ENCODE measurements around the gene DICER1. TPM values are rescaled to one million over a fixed set of nuclear protein-coding genes. Genes with fewer than 3 reads are reported as not detected.

The DICER1 gene
- total RNA-seq, 1 experiment from 2014 or later, result 57.3 TPM

DNA sequence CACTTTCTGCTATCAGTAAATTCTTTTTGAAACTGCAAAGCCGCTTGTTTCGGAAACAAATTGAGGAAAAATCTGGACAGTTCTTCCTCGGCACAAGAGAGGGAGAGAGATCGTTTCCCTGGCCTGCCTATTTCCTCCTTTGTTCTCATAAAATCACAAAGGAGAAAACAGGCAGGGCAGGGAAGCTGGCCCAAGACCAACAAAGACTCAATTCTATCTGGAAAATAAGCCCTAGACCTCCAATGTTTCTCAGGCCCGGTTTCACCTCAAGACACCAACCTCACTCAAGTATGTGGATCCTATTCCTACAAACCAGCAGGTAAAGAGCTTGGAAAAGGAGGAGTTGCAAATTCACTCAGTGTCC is 19.5 kb downstream of the DICER1 start:
- ChIA-PET POLR2A (no interaction called here), CTCF (no interaction called here)
- 0 out of 2 replicates have a peak, but pooled peaks cover 3% of the 10 kb centered on the region for H3K4me1 ChIP-seq
- BruUV-seq (replicated peaks), result no TSS peak
- Mint-ChIP-seq H3K36me3 (ENCODE audit: insufficient read depth, unreplicated experiment) (peaks cover 1% of the 10 kb centered on the region), H3K4me3 (ENCODE audit: unreplicated experiment) (no peak overlapping the region), H3K4me1 (ENCODE audit: low read depth, unreplicated experiment) (peaks cover 5% of the 10 kb centered on the region), H3K27me3 (ENCODE audit: insufficient read depth, unreplicated experiment) (no peaks in the 10 kb centered on the region), H3K27ac (ENCODE audit: unreplicated experiment) (no peak overlapping the region), H3K9me3 (ENCODE audit: unreplicated experiment) (no peaks in the 10 kb centered on the region)
- no peaks in the 10 kb centered on the region for H3K27me3 ChIP-seq (replicated peaks; ENCODE audit: control insufficient read depth, insufficient read depth, low read length)
- H3K9me3 ChIP-seq, result no peaks in the 10 kb centered on the region
- H3K4me3 ChIP-seq (ENCODE audit: low read depth, low read length), result no peak overlapping the region
- DNase-seq, result no peak
- TF ChIP-seq, protein P1, sequence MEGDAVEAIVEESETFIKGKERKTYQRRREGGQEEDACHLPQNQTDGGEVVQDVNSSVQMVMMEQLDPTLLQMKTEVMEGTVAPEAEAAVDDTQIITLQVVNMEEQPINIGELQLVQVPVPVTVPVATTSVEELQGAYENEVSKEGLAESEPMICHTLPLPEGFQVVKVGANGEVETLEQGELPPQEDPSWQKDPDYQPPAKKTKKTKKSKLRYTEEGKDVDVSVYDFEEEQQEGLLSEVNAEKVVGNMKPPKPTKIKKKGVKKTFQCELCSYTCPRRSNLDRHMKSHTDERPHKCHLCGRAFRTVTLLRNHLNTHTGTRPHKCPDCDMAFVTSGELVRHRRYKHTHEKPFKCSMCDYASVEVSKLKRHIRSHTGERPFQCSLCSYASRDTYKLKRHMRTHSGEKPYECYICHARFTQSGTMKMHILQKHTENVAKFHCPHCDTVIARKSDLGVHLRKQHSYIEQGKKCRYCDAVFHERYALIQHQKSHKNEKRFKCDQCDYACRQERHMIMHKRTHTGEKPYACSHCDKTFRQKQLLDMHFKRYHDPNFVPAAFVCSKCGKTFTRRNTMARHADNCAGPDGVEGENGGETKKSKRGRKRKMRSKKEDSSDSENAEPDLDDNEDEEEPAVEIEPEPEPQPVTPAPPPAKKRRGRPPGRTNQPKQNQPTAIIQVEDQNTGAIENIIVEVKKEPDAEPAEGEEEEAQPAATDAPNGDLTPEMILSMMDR (IDR thresholded peaks at IDR 0.05; ENCODE audit: insufficient read depth in 1 of 2, low read depth in 1 of 2, low read length in 1 of 2, severe bottlenecking in 1 of 2, unreplicated experiment in 1 of 2), result no peak
- intact Hi-C loops (cut with micrococcal nuclease; ENCODE audit: unreplicated experiment), result no loop called here
- H3K36me3 ChIP-seq (ENCODE audit: control insufficient read depth, insufficient read depth, low read length), result no peaks in the 10 kb centered on the region

DNA sequence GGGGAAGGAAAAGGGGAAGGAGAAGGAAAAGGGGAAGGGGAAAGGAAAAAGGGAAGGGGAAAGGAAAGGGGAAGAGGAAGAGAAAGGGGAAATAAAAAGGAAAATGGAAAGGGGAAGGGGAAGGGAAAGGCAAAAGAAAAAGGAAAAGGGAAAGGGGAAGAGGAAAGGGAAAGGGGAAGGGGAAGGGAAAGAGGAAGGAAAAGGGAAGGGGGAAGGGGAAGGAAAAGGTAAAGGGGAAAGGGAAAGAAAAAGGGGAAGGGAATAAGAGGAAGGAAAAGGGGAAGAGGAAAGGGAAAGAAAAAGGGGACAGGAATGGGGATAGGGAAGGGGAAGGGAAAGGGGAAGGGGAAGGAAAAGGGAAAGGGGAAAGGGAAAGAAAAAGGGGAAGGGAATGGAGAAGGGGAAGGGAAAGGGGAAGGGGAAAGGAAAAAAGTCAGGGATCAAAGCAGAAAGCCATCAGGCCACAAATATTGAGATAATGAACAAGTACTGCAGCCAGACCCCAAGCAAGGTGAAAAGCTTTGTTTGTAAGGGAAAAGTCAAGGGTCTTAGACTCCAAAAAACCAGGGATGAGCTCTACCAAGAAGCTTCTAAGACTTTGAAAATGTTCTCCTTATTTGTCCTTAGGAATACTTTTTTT is 20.0 kb downstream of the DICER1 start:
- ChIA-PET POLR2A (no interaction called here), CTCF (no interaction called here)
- no peak for DNase-seq
- no peak overlapping the region for H3K27ac Mint-ChIP-seq (ENCODE audit: unreplicated experiment)
- Histone ChIP-seq H3K4me1 (0 out of 2 replicates have a peak, but pooled peaks cover 3% of the 10 kb centered on the region), H3K9me3 (no peaks in the 10 kb centered on the region), H3K27me3 (replicated peaks; ENCODE audit: control insufficient read depth, insufficient read depth, low read length) (no peaks in the 10 kb centered on the region), H3K4me3 (ENCODE audit: low read depth, low read length) (no peak overlapping the region), H3K36me3 (ENCODE audit: control insufficient read depth, insufficient read depth, low read length) (no peaks in the 10 kb centered on the region)
- BruUV-seq (replicated peaks), result no TSS peak
- H3K4me1 Mint-ChIP-seq (ENCODE audit: low read depth, unreplicated experiment), result peaks cover 5% of the 10 kb centered on the region
- H3K27me3 Mint-ChIP-seq (ENCODE audit: insufficient read depth, unreplicated experiment), result no peaks in the 10 kb centered on the region
- H3K36me3 Mint-ChIP-seq (ENCODE audit: insufficient read depth, unreplicated experiment), result peaks cover 6% of the 10 kb centered on the region
- TF ChIP-seq, protein P1 (IDR thresholded peaks at IDR 0.05; ENCODE audit: insufficient read depth in 1 of 2, low read depth in 1 of 2, low read length in 1 of 2, severe bottlenecking in 1 of 2, unreplicated experiment in 1 of 2), result no peak
- intact Hi-C loops (cut with micrococcal nuclease; ENCODE audit: unreplicated experiment), result no loop called here
- no peaks in the 10 kb centered on the region for H3K9me3 Mint-ChIP-seq (ENCODE audit: unreplicated experiment)
- H3K4me3 Mint-ChIP-seq (ENCODE audit: unreplicated experiment), result no peak overlapping the region

DNA sequence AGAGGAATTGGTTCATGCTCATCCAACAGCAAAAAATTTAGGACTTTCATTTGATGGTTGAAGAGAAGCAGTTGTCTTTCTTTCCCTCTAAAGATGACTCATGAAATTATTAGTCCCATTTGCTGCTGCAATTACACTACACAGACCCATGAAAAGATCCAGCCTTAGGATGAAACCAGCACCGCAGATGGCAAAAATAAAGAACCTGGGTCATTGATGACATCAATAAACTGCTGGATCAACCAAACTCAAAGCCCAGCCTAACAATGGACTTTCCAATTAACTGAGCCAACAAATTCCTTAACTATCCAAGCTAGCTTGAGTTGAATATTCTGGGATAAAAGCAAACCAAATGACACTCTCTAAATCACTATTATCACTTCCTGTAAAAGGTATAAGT is 20.7 kb downstream of the DICER1 start:
- no peak for DNase-seq
- TF ChIP-seq, protein P1 (IDR thresholded peaks at IDR 0.05; ENCODE audit: insufficient read depth in 1 of 2, low read depth in 1 of 2, low read length in 1 of 2, severe bottlenecking in 1 of 2, unreplicated experiment in 1 of 2), result no peak
- H3K9me3 Mint-ChIP-seq (ENCODE audit: unreplicated experiment), result no peaks in the 10 kb centered on the region
- no peak overlapping the region for H3K4me3 ChIP-seq (ENCODE audit: low read depth, low read length)
- H3K27me3 Mint-ChIP-seq (ENCODE audit: insufficient read depth, unreplicated experiment), result no peaks in the 10 kb centered on the region
- ChIA-PET CTCF (no interaction called here), POLR2A (no interaction called here)
- BruUV-seq (replicated peaks), result no TSS peak
- H3K27me3 ChIP-seq (replicated peaks; ENCODE audit: control insufficient read depth, insufficient read depth, low read length), result no peaks in the 10 kb centered on the region
- H3K4me3 Mint-ChIP-seq (ENCODE audit: unreplicated experiment), result no peak overlapping the region
- no peaks in the 10 kb centered on the region for H3K9me3 ChIP-seq
- H3K36me3 Mint-ChIP-seq (ENCODE audit: insufficient read depth, unreplicated experiment), result peaks cover 8% of the 10 kb centered on the region
- 0 out of 2 replicates have a peak, but pooled peaks cover under 1% of the 10 kb centered on the region for H3K4me1 ChIP-seq
- no peak overlapping the region for H3K27ac Mint-ChIP-seq (ENCODE audit: unreplicated experiment)
- H3K4me1 Mint-ChIP-seq (ENCODE audit: low read depth, unreplicated experiment), result no peaks in the 10 kb centered on the region
- H3K36me3 ChIP-seq (ENCODE audit: control insufficient read depth, insufficient read depth, low read length), result no peaks in the 10 kb centered on the region
- intact Hi-C loops (cut with micrococcal nuclease; ENCODE audit: unreplicated experiment), result no loop called here

Data from Caco-2 (cell line).